Upper lobe of right lung (tissue), 1 donor: ENCODE results near the gene HMCN1. TPM values are rescaled to one million over a fixed set of nuclear protein-coding genes. Genes with fewer than 3 reads are reported as not detected.

ENCODE experiments used
- ATAC-seq: fragments of 200-7000 bp; cut with Tn5 transposase; one replicate; pipeline ENCODE4 v1.9.1; 2020; ENCODE audit warnings: mild to moderate bottlenecking, moderate library complexity
- DNase-seq: peaks from one replicate; pipeline ENCODE4 v3.0.0-alpha.2; 2020
- H3K27ac ChIP-seq: fragments of 200-600 bp; one replicate; pipeline ENCODE4 v1.8.0; 2022
- H3K27me3 ChIP-seq: fragments of 200-600 bp; one replicate; pipeline ENCODE4 v1.8.0; 2022; ENCODE audit warnings: mild to moderate bottlenecking
- H3K36me3 ChIP-seq: fragments of 200-600 bp; one replicate; pipeline ENCODE4 v1.8.0; 2022
- H3K4me1 ChIP-seq: fragments of 200-600 bp; one replicate; pipeline ENCODE4 v1.8.0; 2022
- H3K4me3 ChIP-seq: fragments of 200-600 bp; one replicate; pipeline ENCODE4 v1.8.0; 2022; ENCODE audit warnings: mild to moderate bottlenecking
- H3K9me3 ChIP-seq: fragments of 200-600 bp; one replicate; pipeline ENCODE4 v1.8.0; 2022
- intact Hi-C: fragments of 100-400 bp; cut with DNase I; formaldehyde crosslinking; loops from one replicate; pipeline ENCODE4 v1.11.0; 2022
- total RNA-seq: library from RNA; stranded (reverse); fragmentation: NEBNext Ultra II Directional; extraction: Animal tissue kit (Norgen Biotek cat#: 25700); gene quantifications from one replicate; pipeline ENCODE4 v1.2.1, GENCODE V29; 2021
- TF ChIP-seq, protein P1 (sequence below): fragments of 200-600 bp; IDR thresholded peaks from one replicate; pipeline ENCODE4 v1.8.0; 2022; ENCODE audit warnings: antibody characterized with exemption
- donor health status: DM: no; HTN: yes; CAD: no; lungs with severe emphysema.

The HMCN1 gene
- total RNA-seq, 1 donor from 2014 or later, result 45.4 TPM

GRCh38 chr1:186102547-186103148 lies 368.5 kb downstream of the HMCN1 start:
- no peak overlapping the region for H3K4me3 ChIP-seq
- ATAC-seq, result no peak
- no peak for DNase-seq
- H3K27ac ChIP-seq, result no peak overlapping the region
- no peaks in the 10 kb centered on the region for H3K27me3 ChIP-seq
- intact Hi-C loops, result no loop called here
- H3K36me3 ChIP-seq, result no peaks in the 10 kb centered on the region
- no peaks in the 10 kb centered on the region for H3K4me1 ChIP-seq
- no peaks in the 10 kb centered on the region for H3K9me3 ChIP-seq
- TF ChIP-seq, protein P1, sequence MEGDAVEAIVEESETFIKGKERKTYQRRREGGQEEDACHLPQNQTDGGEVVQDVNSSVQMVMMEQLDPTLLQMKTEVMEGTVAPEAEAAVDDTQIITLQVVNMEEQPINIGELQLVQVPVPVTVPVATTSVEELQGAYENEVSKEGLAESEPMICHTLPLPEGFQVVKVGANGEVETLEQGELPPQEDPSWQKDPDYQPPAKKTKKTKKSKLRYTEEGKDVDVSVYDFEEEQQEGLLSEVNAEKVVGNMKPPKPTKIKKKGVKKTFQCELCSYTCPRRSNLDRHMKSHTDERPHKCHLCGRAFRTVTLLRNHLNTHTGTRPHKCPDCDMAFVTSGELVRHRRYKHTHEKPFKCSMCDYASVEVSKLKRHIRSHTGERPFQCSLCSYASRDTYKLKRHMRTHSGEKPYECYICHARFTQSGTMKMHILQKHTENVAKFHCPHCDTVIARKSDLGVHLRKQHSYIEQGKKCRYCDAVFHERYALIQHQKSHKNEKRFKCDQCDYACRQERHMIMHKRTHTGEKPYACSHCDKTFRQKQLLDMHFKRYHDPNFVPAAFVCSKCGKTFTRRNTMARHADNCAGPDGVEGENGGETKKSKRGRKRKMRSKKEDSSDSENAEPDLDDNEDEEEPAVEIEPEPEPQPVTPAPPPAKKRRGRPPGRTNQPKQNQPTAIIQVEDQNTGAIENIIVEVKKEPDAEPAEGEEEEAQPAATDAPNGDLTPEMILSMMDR, result no peak

GRCh38 chr1:186104459-186104858 lies 370.3 kb downstream of the HMCN1 start:
- TF ChIP-seq, protein P1, result no peak
- H3K36me3 ChIP-seq, result peaks cover 5% of the 10 kb centered on the region
- ATAC-seq (no peak), DNase-seq (no peak)
- intact Hi-C loops, result no loop called here
- no peaks in the 10 kb centered on the region for H3K27me3 ChIP-seq
- H3K27ac ChIP-seq, result no peak overlapping the region
- H3K4me1 ChIP-seq, result no peaks in the 10 kb centered on the region
- no peaks in the 10 kb centered on the region for H3K9me3 ChIP-seq
- H3K4me3 ChIP-seq, result no peak overlapping the region

DNA sequence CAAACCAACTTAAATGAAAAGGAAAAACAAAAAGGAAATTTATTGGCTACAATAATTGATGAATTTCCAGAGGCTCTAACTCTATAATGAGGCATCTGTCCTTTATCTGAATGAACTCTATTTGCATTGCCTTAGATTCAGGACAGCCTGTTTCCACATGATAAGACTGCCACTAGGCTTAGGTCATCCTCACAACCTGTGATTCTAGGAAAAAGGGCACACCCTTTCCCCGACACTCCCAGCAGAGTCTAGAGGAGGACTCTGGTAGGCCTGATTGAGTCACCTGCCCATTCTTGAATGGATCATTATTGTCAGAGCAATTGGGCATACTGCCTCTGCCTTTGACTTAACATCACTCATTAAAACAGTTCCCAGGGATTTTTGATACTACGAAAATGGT lies 378.1 kb downstream of the HMCN1 start:
- H3K9me3 ChIP-seq, result no peaks in the 10 kb centered on the region
- no peak for DNase-seq

DNA sequence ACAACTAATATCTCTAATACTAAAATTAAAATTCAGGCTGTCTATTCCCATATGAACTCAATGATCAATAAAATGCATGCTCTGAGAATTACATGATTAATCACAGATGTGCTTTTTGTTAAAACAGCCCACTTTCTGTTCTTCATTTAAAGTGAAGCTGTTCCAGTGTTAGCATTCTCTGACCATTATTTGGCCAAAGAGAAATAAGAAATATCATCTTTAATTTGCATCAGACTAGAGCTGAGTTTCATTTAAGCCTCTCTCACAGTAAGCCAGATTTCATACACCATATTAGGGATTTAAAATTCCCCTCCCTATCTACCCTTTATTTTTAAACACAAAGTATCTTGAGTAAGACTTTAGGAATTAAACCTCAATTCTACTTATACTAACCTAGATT lies 379.3 kb downstream of the HMCN1 start:
- H3K4me3 ChIP-seq, result no peak overlapping the region
- H3K4me1 ChIP-seq, result no peaks in the 10 kb centered on the region
- H3K9me3 ChIP-seq, result no peaks in the 10 kb centered on the region
- H3K36me3 ChIP-seq, result peaks cover 13% of the 10 kb centered on the region
- ATAC-seq, result no peak
- DNase-seq, result no peak
- no peaks in the 10 kb centered on the region for H3K27me3 ChIP-seq
- H3K27ac ChIP-seq, result no peak overlapping the region
- intact Hi-C loops, result no loop called here
- TF ChIP-seq, protein P1, result no peak

More for the DNA sequence above, 378.1 kb downstream of the HMCN1 start:
- Histone ChIP-seq H3K4me3 (no peak overlapping the region), H3K27ac (no peak overlapping the region), H3K4me1 (no peaks in the 10 kb centered on the region), H3K36me3 (peaks cover 14% of the 10 kb centered on the region), H3K27me3 (no peaks in the 10 kb centered on the region)
- intact Hi-C loops, result no loop called here
- TF ChIP-seq, protein P1, result no peak
- ATAC-seq, result no peak

DNA sequence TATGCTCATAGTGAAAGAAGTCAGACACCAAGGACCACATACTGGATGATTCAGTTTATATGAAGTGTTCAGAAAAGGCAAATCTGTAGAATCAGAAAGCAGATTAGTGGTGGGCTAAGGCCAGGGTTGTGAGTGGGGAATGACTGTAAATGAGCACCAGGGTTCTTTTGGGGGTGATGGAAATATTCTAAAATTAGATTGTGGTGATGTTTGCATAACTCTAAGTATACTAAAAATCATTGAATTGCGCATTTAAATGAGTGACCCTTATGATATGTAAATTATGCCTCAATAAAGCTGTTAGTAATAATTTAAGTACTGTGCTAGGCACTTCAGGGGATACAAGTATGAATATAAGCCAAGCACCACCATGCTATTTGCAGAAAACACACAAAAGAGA lies 384.5 kb downstream of the HMCN1 start:
- Histone ChIP-seq H3K36me3 (peaks cover 29% of the 10 kb centered on the region), H3K27me3 (no peaks in the 10 kb centered on the region), H3K4me1 (no peaks in the 10 kb centered on the region), H3K27ac (no peak overlapping the region), H3K9me3 (no peaks in the 10 kb centered on the region), H3K4me3 (no peak overlapping the region)
- intact Hi-C loops, result no loop called here
- no peak for ATAC-seq
- DNase-seq, result no peak
- TF ChIP-seq, protein P1, result no peak

- no peaks in the 10 kb centered on the region for H3K4me1 ChIP-seq
- peaks cover 22% of the 10 kb centered on the region for H3K36me3 ChIP-seq
- DNase-seq (no peak), ATAC-seq (no peak)
- intact Hi-C loops, result no loop called here
- no peak overlapping the region for H3K4me3 ChIP-seq
- H3K27me3 ChIP-seq, result no peaks in the 10 kb centered on the region
- H3K27ac ChIP-seq, result no peak overlapping the region
- TF ChIP-seq, protein P1, result no peak
- no peaks in the 10 kb centered on the region for H3K9me3 ChIP-seq
These were observed 388.6 kb downstream of the HMCN1 start for GRCh38 chr1:186122837-186123236.
